HL-60/S4 treated with phorbol 12-myristate 13-acetate at 8.2 ng/mL for 4 days and 3 days (cell line): ENCODE results near the gene KLHL40.

Experiments
- in situ Hi-C: fragments of 300-500 bp; cut with MboI; formaldehyde crosslinking; loops from 2 replicates; pipeline ENCODE4 v1.15.0; 2022; ENCODE audit warnings: low sequenced_read_pairs

Gene KLHL40

GRCh38 chr3:42702066-42702951 is 17.0 kb downstream of the KLHL40 start, which contains the start of gene HHATL:
Gene HHATL, minus strand, starts transcription at chr3:42702798. Its CDS starts 1,972 bp downstream, at chr3:42700826.
- in situ Hi-C loops: no loop called here

- in situ Hi-C loops: no loop called here
These were observed 17.8 kb downstream of the KLHL40 start for GRCh38 chr3:42702982-42703694.

DNA sequence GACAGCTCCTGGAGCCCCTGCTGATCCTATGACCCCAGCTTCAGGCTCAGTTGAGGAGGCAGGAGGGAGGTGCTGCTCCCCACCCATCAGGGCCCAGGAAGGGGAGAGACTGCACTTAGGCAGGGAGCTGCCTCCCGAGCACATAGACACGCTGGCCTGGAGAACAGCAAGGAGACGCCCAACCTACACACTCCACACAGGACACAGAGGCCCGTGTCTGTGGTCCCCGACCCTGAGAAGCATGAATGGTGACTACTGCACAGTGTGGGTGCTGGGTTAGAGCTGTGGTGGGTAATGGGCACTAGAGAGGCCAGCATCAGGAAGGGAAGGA is 18.3 kb downstream of the KLHL40 start:
- in situ Hi-C loops: no loop called here

DNA sequence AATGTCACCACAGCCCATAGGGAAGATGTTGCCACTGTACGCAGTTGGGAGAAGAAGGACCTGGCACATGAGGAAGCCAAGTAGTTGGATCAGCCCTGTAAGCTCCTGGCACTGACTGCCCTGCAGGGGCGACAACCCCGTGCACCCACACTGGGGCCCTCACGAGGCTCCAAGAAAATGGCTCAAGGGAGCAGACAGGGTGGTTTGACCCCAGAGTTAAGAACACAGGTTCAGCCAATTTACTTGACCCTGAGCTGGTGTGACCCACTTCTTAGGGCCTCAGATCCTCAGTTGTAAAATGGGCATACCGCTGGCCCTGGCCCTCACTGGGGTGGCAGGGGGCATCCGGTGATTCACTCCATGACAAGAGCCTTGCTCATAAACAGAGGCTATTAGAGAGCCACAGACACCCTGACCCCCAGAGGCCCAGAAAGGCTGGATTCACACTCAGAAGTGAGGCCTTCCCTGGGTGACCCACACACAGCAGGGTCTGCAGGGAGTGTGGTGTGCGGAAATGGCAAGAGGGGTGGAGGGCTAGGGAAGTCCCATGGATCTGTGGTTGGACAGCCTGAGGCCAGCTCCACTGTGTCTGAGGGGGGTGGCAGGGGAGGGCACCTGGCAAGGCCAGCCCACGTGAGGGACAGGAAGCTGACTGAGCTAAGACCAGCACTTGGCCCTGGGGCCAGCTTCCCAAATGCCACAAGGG is 19.0 kb downstream of the KLHL40 start:
- in situ Hi-C loops: no loop called here

- in situ Hi-C loops: no loop called here
These were observed 19.9 kb downstream of the KLHL40 start for GRCh38 chr3:42705058-42705767.

DNA sequence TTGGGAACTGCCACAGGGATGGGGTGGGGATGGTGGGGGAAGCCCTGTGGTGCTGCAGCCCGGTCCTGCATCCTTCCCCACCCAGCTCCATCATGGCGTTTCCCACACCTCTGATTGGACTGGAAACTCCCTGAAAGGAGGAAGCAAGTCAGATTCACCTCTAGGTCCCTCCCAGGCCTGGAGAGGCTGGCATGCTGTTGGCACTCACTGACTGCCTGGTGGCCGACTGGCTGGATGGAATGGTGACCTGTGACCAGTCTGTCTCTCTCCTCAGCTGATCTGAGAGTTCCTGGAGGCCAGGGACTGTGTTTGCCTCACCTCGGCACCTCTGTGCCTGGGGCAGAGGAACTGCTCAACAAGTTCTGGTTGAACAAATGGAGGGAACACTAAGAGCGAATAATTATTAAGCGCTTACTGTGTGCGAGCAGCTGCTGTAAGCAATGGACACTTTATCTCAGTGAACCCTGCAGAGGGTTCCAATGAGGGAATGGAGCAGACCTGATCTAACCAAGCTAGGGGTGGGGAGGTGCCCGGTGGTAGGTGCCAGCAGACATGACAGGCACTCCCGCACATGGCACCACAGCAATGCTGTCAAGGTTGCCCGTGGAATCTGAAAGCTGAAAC is 20.7 kb downstream of the KLHL40 start:
- in situ Hi-C loops: no loop called here

DNA sequence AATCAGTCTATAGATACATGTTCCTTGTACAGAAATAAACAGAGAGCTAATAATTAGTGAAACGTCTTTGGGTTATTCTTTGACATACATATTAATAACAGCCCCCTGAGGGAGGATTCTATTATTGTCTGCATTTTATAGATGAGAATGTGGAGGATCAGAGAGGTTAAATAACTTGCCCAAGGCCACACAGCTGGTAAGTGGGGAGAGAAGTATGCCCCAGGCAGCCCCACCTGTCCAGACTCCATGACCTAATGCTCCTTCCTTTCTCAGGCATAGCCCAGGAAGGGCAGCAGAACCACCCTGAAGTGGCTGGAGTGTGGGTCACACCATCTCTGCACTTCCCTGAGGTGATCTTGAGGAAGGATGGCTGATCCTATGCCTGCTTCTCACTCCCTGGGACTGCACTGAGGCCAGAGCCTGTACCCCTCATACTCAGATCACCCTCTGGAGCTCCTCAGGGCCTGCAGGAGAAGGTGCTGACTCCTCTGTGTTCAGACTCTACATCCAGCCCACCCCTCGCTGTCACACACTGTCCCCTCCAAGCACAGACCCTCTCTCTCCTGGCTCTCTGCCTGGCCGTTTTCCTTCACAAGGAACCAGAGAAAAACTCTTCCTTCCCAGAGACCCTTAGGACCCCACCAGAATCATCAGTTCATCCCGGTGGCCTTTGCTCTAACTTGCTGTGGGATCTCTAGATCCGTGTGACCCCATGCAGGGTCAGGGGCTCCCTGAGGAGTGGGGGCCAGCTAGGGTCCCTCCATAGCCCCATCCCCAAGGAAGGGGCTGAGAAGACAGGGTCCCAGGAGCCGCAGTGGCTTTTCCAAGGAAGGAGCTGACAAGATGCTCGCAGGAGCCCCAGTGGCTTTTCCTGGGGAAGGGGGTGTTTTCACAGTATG is 21.6 kb downstream of the KLHL40 start:
- in situ Hi-C loops: no loop called here

DNA sequence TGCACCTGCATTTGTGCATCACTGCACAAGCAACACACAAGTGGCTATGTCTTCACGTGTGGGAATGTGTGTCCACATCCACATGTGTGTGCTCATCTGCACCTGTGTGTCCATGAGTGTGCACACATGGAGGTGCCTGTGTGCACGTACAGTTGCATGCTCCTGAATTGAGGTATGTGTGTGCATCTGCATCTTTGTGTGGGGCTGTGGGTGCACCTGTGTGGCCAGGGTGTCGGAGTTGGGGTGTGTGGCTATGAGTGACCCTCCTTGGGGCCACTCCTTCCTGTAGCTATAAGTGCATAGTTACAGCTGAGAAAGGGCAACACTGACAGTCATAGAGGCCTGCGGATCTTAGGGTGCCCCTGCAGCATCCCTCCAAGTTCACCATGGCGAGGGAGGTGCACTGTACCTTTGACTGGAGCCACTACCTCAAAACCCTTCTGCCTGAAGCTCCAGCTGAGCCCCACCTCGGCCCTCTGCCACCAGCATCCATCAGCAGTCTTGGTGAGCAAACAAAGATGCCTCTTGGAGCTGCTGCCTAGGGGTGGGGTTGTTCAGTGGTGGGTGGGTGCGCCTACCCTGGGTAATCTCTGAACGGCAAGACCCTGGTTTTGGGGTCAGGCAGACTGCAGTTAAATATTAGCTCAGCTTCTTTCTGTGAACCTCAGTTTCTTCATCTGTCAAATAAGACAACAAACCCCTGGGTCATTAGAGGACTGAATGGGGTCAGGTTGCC is 22.5 kb downstream of the KLHL40 start:
- in situ Hi-C loops: no loop called here

GRCh38 chr3:42708611-42709151 is 23.3 kb downstream of the KLHL40 start:
- in situ Hi-C loops: no loop called here

- in situ Hi-C loops: no loop called here
These were observed 24.3 kb downstream of the KLHL40 start for GRCh38 chr3:42709621-42710020.

GRCh38 chr3:42710323-42711021 is 25.1 kb downstream of the KLHL40 start:
- in situ Hi-C loops: no loop called here

DNA sequence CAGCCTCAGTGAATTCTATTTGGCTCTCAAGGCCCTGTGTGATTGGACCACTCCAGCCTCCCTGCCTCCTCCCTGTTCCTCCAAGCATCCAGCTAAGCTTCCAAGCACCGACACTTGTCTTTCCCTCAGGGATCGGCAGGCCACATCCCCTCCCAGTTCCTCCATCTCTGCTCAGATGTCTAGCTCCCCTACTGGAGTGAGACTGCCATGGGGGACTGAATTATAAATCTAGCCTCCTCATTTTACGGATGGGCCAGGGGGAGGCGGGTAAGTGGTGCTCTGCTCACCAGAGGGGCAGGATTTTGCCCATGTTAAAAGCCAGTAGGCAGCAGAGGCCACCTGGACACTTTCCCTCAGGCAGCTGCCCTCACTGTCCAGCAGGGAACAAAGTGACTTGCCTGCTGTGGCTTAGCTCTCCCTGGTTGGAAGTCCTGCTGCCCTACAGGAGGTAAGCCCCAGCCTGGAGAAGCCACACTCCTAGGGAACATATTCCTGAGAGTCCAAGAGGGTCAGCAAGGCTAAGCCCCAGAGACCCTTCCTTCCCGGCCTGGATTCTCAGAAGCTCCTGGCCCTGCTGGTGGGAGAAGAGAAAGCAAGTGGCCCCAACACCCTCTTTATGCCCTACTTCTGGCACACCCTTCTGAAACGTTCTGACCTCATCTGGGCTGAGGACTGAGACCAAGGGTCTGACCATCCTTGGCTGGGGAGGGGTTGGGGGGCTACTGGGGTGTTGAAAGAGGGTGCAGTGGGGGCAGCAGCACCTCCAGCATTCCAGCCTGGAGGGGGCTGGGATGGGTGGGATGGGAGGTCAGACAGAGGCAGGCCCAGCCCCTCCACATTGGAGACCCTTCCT is 26.4 kb downstream of the KLHL40 start:
- in situ Hi-C loops: no loop called here

GRCh38 chr3:42712344-42712648 is 27.0 kb downstream of the KLHL40 start:
- in situ Hi-C loops: no loop called here

DNA sequence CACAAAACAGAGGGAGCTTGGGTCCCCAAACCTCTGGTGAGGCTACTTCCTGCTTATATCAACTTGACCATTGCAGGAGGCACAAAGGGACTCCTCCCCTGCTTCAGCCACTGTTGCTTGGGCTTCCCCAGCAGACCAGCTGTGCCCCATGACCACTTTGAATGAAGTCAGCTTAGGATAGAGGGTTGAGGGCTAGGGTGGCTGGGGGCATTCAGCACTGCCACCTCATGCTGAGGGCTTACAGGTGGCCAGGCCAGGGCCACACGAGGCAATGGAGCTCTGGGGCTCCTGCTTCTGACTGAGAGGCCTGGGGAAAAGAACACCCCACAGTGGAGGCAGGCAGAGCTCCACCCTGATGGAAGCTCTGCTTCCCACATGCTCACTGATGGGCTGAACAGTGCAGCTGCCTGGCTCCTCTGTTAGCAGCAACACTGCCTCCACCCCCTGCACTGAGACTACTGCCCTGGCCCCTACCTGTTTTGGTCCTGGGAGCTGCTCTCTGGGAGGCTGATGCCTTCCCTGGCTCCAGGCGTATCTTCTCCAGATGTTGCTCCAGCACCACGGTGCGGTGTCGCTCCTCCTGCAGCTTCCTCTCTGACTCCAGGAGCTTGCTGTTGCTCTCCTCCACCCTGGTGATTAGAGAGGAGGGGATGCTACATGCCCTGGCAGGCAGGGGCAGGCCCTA is 27.5 kb downstream of the KLHL40 start:
- in situ Hi-C loops: no loop called here

DNA sequence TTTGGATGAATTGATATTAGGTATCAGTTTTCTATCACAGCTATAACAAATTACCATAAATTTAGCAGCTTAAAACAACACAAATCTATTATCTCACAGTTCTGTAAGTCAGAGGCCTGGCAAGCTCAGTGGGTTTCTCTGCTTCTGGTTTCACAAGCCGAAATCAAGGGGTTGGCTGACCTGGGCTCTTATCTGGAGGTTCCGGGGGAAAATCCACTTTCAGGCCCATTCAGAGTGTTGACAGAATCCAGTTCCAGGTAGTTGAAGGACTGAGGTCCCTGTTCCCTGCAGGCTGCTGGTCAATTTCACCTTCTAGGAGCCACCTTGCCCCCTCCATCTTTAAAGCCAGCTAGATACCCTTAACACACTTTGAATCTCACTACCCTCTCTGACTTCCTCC is 28.4 kb downstream of the KLHL40 start:
- in situ Hi-C loops: no loop called here

- in situ Hi-C loops: no loop called here
These were observed 29.0 kb downstream of the KLHL40 start for GRCh38 chr3:42714171-42714852.
